ENCODE data around the gene C1QTNF2. TPM values are rescaled to one million over a fixed set of nuclear protein-coding genes. Genes with fewer than 3 reads are reported as not detected.

The C1QTNF2 gene
- total RNA-seq, 5 donors from 2014 or later (not counting 1 experiment from before 2014, with no cell fraction given): not detected

DNA sequence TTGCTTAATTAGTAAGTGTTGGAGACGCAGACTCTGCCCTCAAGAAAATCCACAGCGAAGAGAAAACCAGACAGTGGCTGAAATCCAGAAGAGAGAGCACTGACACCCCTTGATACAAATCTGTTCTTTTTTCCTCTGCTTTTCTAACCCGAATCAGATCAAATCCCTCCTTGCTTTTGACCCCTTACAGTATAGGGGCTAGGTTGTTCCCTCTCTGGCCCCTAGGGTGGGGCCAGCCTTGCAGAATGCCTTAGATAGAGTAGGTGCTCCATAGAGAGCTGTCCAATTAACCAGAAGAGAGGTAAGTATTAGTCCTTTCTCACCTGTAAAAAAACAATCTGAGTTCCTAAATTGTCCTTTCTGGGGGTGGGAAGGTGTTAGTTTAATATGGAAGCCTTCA is 10.1 kb downstream of the C1QTNF2 start:
- no peak overlapping the region for H3K27ac Mint-ChIP-seq
- ChIA-PET CTCF (interaction anchor here in 1 of 2 donors (0.6 to 0.7 kb wide), 2 partner anchors 16 to 1443 kb away, joined by 3 read pairs; no protein-coding TSS in a partner anchor), POLR2A (no interaction called here)
- Histone ChIP-seq H3K27me3 (replicated peaks in 1 of 2; ENCODE audit: control insufficient read depth in 2 of 2, extremely low read depth in 1 of 2, insufficient read depth in 2 of 2, low read length in 1 of 2) (peaks cover 0 to 5% of the 10 kb centered on the region in 2 experiments), H3K4me3 (ENCODE audit: control insufficient read depth in 1 of 2, extremely low read depth in 1 of 2, low read length in 1 of 2) (no peak overlapping the region), H3K9me3 (no peaks in the 10 kb centered on the region), H3K36me3 (ENCODE audit: control insufficient read depth in 2 of 2, extremely low read depth in 1 of 2, insufficient read depth in 1 of 2, low read length in 1 of 2) (no peaks in the 10 kb centered on the region), H3K27ac (ENCODE audit: low read length) (no peak overlapping the region), H3K4me1 (ENCODE audit: control insufficient read depth in 1 of 2, extremely low read depth in 1 of 2, insufficient read depth in 2 of 2, low read length in 2 of 2) (no peaks in the 10 kb centered on the region)
- peaks cover 0 to 5% (median 0%) of the 10 kb centered on the region in 3 donors for H3K4me1 Mint-ChIP-seq
- no peaks in the 10 kb centered on the region for H3K36me3 Mint-ChIP-seq
- ATAC-seq (replicated peaks in 1 of 4) (no peak), DNase-seq (no peak)
- H3K27me3 Mint-ChIP-seq: peaks cover 9 to 14% of the 10 kb centered on the region in 2 donors
- no CpG with 5 or more reads among the region's 3 CpGs for WGBS (ENCODE audit: insufficient coverage)
- no peaks in the 10 kb centered on the region for H3K9me3 Mint-ChIP-seq
- H3K4me3 Mint-ChIP-seq: no peak overlapping the region

DNA sequence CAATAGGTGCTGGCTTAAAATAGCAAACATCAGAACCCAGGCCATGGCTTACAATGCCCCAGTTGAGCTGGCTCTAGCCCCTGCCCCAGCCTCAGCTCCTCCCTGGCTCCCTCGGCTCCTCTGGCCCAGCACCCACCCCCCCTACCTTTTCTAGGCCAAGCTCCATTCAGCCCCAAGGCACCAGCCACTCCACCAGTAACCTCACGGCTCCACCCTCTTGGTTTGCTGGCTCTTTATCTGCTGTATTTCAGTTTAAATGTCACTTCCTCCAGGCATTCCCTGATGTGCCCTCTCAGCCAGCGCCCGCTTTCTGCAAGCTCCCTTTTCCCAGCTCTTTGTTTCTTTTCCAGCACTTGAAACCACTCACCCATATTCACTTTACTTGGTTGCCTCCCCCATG is 10.6 kb downstream of the C1QTNF2 start:
- DNase-seq: no peak
- ChIA-PET CTCF (interaction anchor here in 1 of 2 donors (0.6 to 0.7 kb wide), 2 partner anchors 15 to 1442 kb away, joined by 3 read pairs; no protein-coding TSS in a partner anchor), POLR2A (no interaction called here)
- peaks cover 0 to 5% (median 0%) of the 10 kb centered on the region in 3 donors for H3K4me1 Mint-ChIP-seq
- Histone ChIP-seq H3K27me3 (replicated peaks in 1 of 2; ENCODE audit: control insufficient read depth in 2 of 2, extremely low read depth in 1 of 2, insufficient read depth in 2 of 2, low read length in 1 of 2) (peaks cover 0 to 5% of the 10 kb centered on the region in 2 experiments), H3K9me3 (no peaks in the 10 kb centered on the region), H3K36me3 (ENCODE audit: control insufficient read depth in 2 of 2, extremely low read depth in 1 of 2, insufficient read depth in 1 of 2, low read length in 1 of 2) (no peaks in the 10 kb centered on the region), H3K4me3 (ENCODE audit: control insufficient read depth in 1 of 2, extremely low read depth in 1 of 2, low read length in 1 of 2) (no peak overlapping the region), H3K4me1 (ENCODE audit: control insufficient read depth in 1 of 2, extremely low read depth in 1 of 2, insufficient read depth in 2 of 2, low read length in 2 of 2) (no peaks in the 10 kb centered on the region), H3K27ac (ENCODE audit: low read length) (no peak overlapping the region)
- ATAC-seq (replicated peaks in 1 of 4): no peak
- peaks cover 6 to 10% of the 10 kb centered on the region in 2 donors for H3K27me3 Mint-ChIP-seq
- H3K27ac Mint-ChIP-seq: no peak overlapping the region
- H3K36me3 Mint-ChIP-seq: no peaks in the 10 kb centered on the region
- no peaks in the 10 kb centered on the region for H3K9me3 Mint-ChIP-seq
- H3K4me3 Mint-ChIP-seq: no peak overlapping the region
- WGBS (ENCODE audit: insufficient coverage): 62% methylated on average over 4 of the region's 4 CpGs

DNA sequence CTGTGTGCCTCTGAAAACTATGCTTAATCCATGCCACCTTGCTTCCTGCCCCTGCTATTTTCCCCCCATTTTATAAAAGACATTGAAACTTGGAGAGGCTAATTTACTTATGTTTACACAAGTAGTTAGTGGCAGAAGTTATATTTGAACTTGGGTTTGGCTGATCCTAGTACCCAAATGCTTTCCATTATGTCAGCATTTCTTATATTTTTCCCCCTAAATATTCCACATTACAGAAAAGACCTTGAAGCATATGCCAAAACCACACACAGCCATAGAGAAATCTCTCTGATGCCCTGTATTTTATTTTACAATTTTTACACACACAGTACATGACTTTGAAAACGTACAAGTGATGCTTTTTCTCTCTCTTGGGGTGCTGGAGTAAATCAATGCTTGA is 11.2 kb downstream of the C1QTNF2 start:
- Histone ChIP-seq H3K27me3 (replicated peaks in 1 of 2; ENCODE audit: control insufficient read depth in 2 of 2, extremely low read depth in 1 of 2, insufficient read depth in 2 of 2, low read length in 1 of 2) (peaks cover 0 to 5% of the 10 kb centered on the region in 2 experiments), H3K4me3 (ENCODE audit: control insufficient read depth in 1 of 2, extremely low read depth in 1 of 2, low read length in 1 of 2) (no peak overlapping the region), H3K27ac (ENCODE audit: low read length) (no peak overlapping the region), H3K36me3 (ENCODE audit: control insufficient read depth in 2 of 2, extremely low read depth in 1 of 2, insufficient read depth in 1 of 2, low read length in 1 of 2) (no peaks in the 10 kb centered on the region), H3K4me1 (ENCODE audit: control insufficient read depth in 1 of 2, extremely low read depth in 1 of 2, insufficient read depth in 2 of 2, low read length in 2 of 2) (no peaks in the 10 kb centered on the region), H3K9me3 (no peaks in the 10 kb centered on the region)
- ChIA-PET CTCF (no interaction called here), POLR2A (no interaction called here)
- Mint-ChIP-seq H3K4me3 (no peak overlapping the region), H3K9me3 (no peaks in the 10 kb centered on the region), H3K4me1 (peaks cover 0 to 5% (median 0%) of the 10 kb centered on the region in 3 donors), H3K27ac (no peak overlapping the region), H3K27me3 (peaks cover 6 to 7% of the 10 kb centered on the region in 2 donors), H3K36me3 (no peaks in the 10 kb centered on the region)
- ATAC-seq (replicated peaks in 1 of 4): no peak
- DNase-seq: no peak
- no CpG with 5 or more reads among the region's 1 CpG for WGBS (ENCODE audit: insufficient coverage)

DNA sequence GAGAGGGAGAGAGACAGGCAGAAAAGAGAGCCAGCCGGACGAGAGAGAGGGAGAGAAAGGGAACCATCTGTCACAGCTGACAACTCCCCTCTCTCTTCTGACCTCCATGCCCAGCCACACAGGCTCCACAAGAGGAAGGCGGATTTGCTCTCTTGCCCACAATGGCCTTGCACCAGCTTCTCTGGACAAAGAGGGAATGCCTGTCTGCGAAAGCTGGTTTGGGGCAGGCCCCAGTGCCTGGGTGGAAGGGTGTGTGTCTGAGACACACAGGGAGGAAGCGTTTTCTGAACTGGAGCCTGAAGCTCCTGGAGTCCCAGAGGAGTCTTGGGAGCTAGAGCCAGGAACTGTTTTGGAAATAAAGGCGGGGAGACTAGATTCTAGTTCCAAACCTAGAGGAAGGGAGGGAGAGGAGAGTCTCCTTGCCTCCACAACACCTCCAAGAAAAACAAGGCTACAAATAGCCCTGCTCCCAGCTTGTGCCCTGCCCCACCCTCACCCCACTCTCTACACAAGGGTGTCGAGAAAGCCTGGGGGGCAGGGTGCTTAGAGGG is 12.5 kb downstream of the C1QTNF2 start:
- ChIA-PET POLR2A (no interaction called here), CTCF (no interaction called here)
- 100% methylated on average over 3 of the region's 7 CpGs for WGBS (ENCODE audit: insufficient coverage)
- H3K27me3 ChIP-seq (replicated peaks in 1 of 2; ENCODE audit: control insufficient read depth in 2 of 2, extremely low read depth in 1 of 2, insufficient read depth in 2 of 2, low read length in 1 of 2): no peaks in the 10 kb centered on the region
- H3K4me3 ChIP-seq (ENCODE audit: control insufficient read depth in 1 of 2, extremely low read depth in 1 of 2, low read length in 1 of 2): no peak overlapping the region
- H3K4me3 Mint-ChIP-seq: no peak overlapping the region
- H3K27me3 Mint-ChIP-seq: peaks cover 7 to 10% of the 10 kb centered on the region in 2 donors
- H3K4me1 Mint-ChIP-seq: peaks cover 0 to 5% (median 0%) of the 10 kb centered on the region in 3 donors
- no peaks in the 10 kb centered on the region for H3K4me1 ChIP-seq (ENCODE audit: control insufficient read depth in 1 of 2, extremely low read depth in 1 of 2, insufficient read depth in 2 of 2, low read length in 2 of 2)
- no peaks in the 10 kb centered on the region for H3K9me3 ChIP-seq
- H3K27ac Mint-ChIP-seq: no peak overlapping the region
- H3K9me3 Mint-ChIP-seq: no peaks in the 10 kb centered on the region
- no peak overlapping the region for H3K27ac ChIP-seq (ENCODE audit: low read length)
- no peaks in the 10 kb centered on the region for H3K36me3 Mint-ChIP-seq
- no peaks in the 10 kb centered on the region for H3K36me3 ChIP-seq (ENCODE audit: control insufficient read depth in 2 of 2, extremely low read depth in 1 of 2, insufficient read depth in 1 of 2, low read length in 1 of 2)
- DNase-seq: no peak
- ATAC-seq (replicated peaks in 1 of 4): no peak

DNA sequence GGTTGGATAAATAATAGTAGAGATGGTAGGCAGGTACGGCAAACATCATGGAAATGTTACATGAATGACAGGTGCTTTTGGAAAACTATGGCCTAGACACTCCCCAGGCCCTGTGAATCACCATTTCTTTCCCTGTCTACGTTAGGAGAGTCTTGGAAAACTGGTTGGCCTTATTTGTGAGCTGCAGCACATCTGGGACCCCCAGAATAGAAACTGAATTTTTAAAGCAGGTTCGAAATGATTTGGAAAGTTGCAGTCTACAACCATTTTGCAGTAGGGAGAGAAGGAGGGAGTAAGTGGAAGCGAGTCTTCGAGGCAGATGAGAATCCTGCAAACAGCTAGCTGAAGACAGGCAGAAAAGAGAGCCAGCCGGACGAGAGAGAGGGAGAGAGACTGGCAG is 13.0 kb downstream of the C1QTNF2 start:
- Mint-ChIP-seq H3K36me3 (no peaks in the 10 kb centered on the region), H3K4me3 (no peak overlapping the region), H3K27ac (no peak overlapping the region), H3K4me1 (peaks cover 0 to 5% (median 0%) of the 10 kb centered on the region in 3 donors), H3K9me3 (no peaks in the 10 kb centered on the region), H3K27me3 (peaks cover 7 to 10% of the 10 kb centered on the region in 2 donors)
- Histone ChIP-seq H3K9me3 (no peaks in the 10 kb centered on the region), H3K27ac (ENCODE audit: low read length) (no peak overlapping the region), H3K4me1 (ENCODE audit: control insufficient read depth in 1 of 2, extremely low read depth in 1 of 2, insufficient read depth in 2 of 2, low read length in 2 of 2) (no peaks in the 10 kb centered on the region), H3K27me3 (replicated peaks in 1 of 2; ENCODE audit: control insufficient read depth in 2 of 2, extremely low read depth in 1 of 2, insufficient read depth in 2 of 2, low read length in 1 of 2) (no peaks in the 10 kb centered on the region), H3K4me3 (ENCODE audit: control insufficient read depth in 1 of 2, extremely low read depth in 1 of 2, low read length in 1 of 2) (no peak overlapping the region), H3K36me3 (ENCODE audit: control insufficient read depth in 2 of 2, extremely low read depth in 1 of 2, insufficient read depth in 1 of 2, low read length in 1 of 2) (no peaks in the 10 kb centered on the region)
- DNase-seq (no peak), ATAC-seq (replicated peaks in 1 of 4) (no peak)
- 57% methylated on average over 6 of the region's 7 CpGs for WGBS (ENCODE audit: insufficient coverage)
- POLR2A ChIA-PET: no interaction called here
- CTCF ChIA-PET: no interaction called here

DNA sequence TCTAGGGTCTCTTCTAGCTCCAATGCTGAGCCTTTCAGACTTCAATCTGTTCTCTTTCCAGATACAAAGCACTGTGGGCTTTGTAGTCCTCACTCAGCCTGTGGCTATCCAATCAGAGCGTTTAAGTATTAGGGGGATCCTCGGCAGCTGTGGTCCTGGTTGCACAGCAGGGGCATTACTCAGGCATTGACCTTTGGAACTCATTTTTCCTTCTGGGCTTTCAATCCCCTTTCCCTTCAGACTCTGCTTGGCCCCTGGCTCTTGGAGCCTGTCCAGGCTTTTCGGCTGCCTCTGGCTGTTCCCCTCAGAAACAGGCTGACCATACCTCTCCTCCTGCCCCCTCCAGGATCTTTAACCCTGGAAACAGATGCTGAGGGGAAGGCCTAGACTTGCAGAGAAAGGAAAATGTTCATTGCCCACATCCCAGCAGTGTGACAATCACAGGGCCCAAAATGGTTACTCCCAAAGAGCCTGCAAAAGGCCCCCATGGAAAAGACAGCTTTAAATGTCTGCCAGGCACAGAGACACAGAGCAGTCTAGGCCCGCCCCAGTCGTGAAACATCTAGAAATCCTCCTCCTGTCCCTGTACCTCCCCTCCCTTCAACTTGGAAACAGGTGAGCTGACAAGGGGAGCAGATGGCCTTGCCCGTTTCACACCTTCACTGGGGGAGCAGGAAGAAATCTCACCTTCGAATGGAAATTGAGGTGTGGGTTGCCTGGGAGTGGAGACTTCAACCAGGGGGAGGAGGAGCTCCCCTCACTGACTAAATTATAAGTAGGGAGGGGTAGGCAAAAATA is 13.7 kb downstream of the C1QTNF2 start:
- ATAC-seq (replicated peaks in 1 of 4): no peak
- H3K27me3 Mint-ChIP-seq: peaks cover 7 to 10% of the 10 kb centered on the region in 2 donors
- DNase-seq: no peak
- no peaks in the 10 kb centered on the region for H3K9me3 Mint-ChIP-seq
- Histone ChIP-seq H3K9me3 (no peaks in the 10 kb centered on the region), H3K4me3 (ENCODE audit: control insufficient read depth in 1 of 2, extremely low read depth in 1 of 2, low read length in 1 of 2) (no peak overlapping the region), H3K4me1 (ENCODE audit: control insufficient read depth in 1 of 2, extremely low read depth in 1 of 2, insufficient read depth in 2 of 2, low read length in 2 of 2) (no peaks in the 10 kb centered on the region), H3K36me3 (ENCODE audit: control insufficient read depth in 2 of 2, extremely low read depth in 1 of 2, insufficient read depth in 1 of 2, low read length in 1 of 2) (no peaks in the 10 kb centered on the region), H3K27me3 (replicated peaks in 1 of 2; ENCODE audit: control insufficient read depth in 2 of 2, extremely low read depth in 1 of 2, insufficient read depth in 2 of 2, low read length in 1 of 2) (no peaks in the 10 kb centered on the region), H3K27ac (ENCODE audit: low read length) (no peak overlapping the region)
- peaks cover 0 to 5% (median 0%) of the 10 kb centered on the region in 3 donors for H3K4me1 Mint-ChIP-seq
- CTCF ChIA-PET: no interaction called here
- no peak overlapping the region for H3K4me3 Mint-ChIP-seq
- H3K27ac Mint-ChIP-seq: no peak overlapping the region
- POLR2A ChIA-PET: no interaction called here
- 96% methylated on average over 3 of the region's 7 CpGs for WGBS (ENCODE audit: insufficient coverage)
- no peaks in the 10 kb centered on the region for H3K36me3 Mint-ChIP-seq
